ENCODE measurements around the gene PIK3R1. TPM values are rescaled to one million over a fixed set of nuclear protein-coding genes. Genes with fewer than 3 reads are reported as not detected.

The PIK3R1 gene
- polyA plus RNA-seq, result 10 to 100 TPM in 2 of 4 donors, 1 to 10 TPM in 2; 9.2 to 68.4 (median 20.5) TPM
- long read RNA-seq, donor 1, full-length matches to known transcripts, result 10 of 68 reads
- long read RNA-seq, donor 1, partial matches to known transcripts, result 58 of 68 reads
- long read RNA-seq, donor 1, other reads (novel, unspliced or antisense), result 0 of 68 reads
- long read RNA-seq, donor 2, partial matches to known transcripts, result 0 of 2 reads
- long read RNA-seq, donor 2, other reads (novel, unspliced or antisense), result 0 of 2 reads
- long read RNA-seq, donor 3, partial matches to known transcripts, result 14 of 17 reads
- long read RNA-seq, donor 3, other reads (novel, unspliced or antisense), result 0 of 17 reads
- long read RNA-seq, donor 4, result 0 reads
- long read RNA-seq, donor 5, partial matches to known transcripts, result 8 of 9 reads
- long read RNA-seq, donor 5, other reads (novel, unspliced or antisense), result 0 of 9 reads
- long read RNA-seq, donor 6, full-length matches to known transcripts, result 3 of 3 reads
- long read RNA-seq, donor 6, partial matches to known transcripts, result 0 of 3 reads
- long read RNA-seq, donor 6, other reads (novel, unspliced or antisense), result 0 of 3 reads
- long read RNA-seq, donor 7, full-length matches to known transcripts, result 18 of 82 reads
- long read RNA-seq, donor 7, partial matches to known transcripts, result 64 of 82 reads
- long read RNA-seq, donor 7, other reads (novel, unspliced or antisense), result 0 of 82 reads
- long read RNA-seq, donor 8, partial matches to known transcripts, result 0 of 2 reads
- long read RNA-seq, donor 8, other reads (novel, unspliced or antisense), result 0 of 2 reads
- long read RNA-seq, donor 9, partial matches to known transcripts, result 12 of 12 reads
- long read RNA-seq, donor 9, other reads (novel, unspliced or antisense), result 0 of 12 reads
- long read RNA-seq, donor 10, full-length matches to known transcripts, result 7 of 53 reads
- long read RNA-seq, donor 10, partial matches to known transcripts, result 46 of 53 reads
- long read RNA-seq, donor 10, other reads (novel, unspliced or antisense), result 0 of 53 reads

GRCh38 chr5:68215208-68215897 lies at the start of gene PIK3R1:
Gene PIK3R1, plus strand, starts transcription at chr5:68215756. Its CDS starts 10,920 bp downstream, at chr5:68226676.
- H3K4me1 ChIP-seq (ENCODE audit: control insufficient read depth in 3 of 3, insufficient read depth in 2 of 3, low read depth in 1 of 3, low read length in 2 of 3), result peaks cover 5 to 17% (median 9%) of the 10 kb centered on the region in 3 donors
- peaks cover 3 to 11% of the 10 kb centered on the region in 2 donors for H3K9me3 ChIP-seq (ENCODE audit: control insufficient read depth in 2 of 2, insufficient read depth in 1 of 2, low read depth in 1 of 2, low read length in 1 of 2)
- H3K4me3 ChIP-seq (ENCODE audit: low read depth in 1 of 3, low read length in 3 of 3), result peak within 1 kb of the TSS; percentile 89 to 99 (median 97)
- WGBS, 3 donors, result 0 to 1% (median 0%) methylated on average over 62 to 78 of the region's 78 CpGs
- H3K27ac ChIP-seq (ENCODE audit: low read depth in 1 of 3, low read length in 2 of 3), result peak within 1 kb of the TSS; percentile 96 to 100 (median 99)
- peaks cover 0 to 2% (median 0%) of the 10 kb centered on the region in 3 donors for H3K36me3 ChIP-seq (ENCODE audit: control insufficient read depth in 3 of 3, insufficient read depth in 2 of 3, low read depth in 1 of 3, low read length in 3 of 3)
- FAIRE-seq (no peak), DNase-seq (peak; percentile 95 to 99)
- no peaks in the 10 kb centered on the region for H3K27me3 ChIP-seq (ENCODE audit: control insufficient read depth in 3 of 3, insufficient read depth in 3 of 3, low read length in 3 of 3)

DNA sequence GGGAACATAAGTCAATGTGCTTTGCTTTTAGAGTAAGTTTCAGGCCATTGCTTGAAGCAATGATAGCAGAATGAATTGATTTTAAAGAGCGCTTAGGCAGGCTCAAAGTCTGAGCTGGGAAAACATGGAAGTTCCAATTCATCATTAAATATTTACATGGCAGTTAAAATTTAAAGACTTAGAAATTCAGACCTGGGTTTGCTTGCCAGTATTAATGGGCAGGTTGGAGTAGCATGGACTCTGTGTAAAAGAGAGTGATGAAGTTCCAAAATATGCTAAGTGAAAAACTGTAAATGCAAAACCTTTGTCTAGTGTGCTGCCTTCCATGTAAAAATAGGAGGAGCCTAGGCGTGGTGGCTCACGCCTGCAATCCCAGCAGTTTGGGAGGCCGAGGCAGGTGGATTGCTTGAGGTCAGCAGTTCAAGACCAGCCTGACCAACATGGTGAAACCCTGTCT lies 48.3 kb upstream of the PIK3R1 start:
- H3K4me1 ChIP-seq (ENCODE audit: control insufficient read depth in 3 of 3, insufficient read depth in 2 of 3, low read depth in 1 of 3, low read length in 2 of 3), result peaks cover 0 to 3% (median 0%) of the 10 kb centered on the region in 3 donors
- 88 to 99% (median 89%) methylated on average over 4 of the region's 4 CpGs for WGBS, 3 donors
- no peak overlapping the region for H3K27ac ChIP-seq (ENCODE audit: low read depth in 1 of 3, low read length in 2 of 3)
- no peak for FAIRE-seq
- H3K36me3 ChIP-seq (ENCODE audit: control insufficient read depth in 3 of 3, insufficient read depth in 2 of 3, low read depth in 1 of 3, low read length in 3 of 3), result no peaks in the 10 kb centered on the region
- no peak overlapping the region for H3K4me3 ChIP-seq (ENCODE audit: low read depth in 1 of 3, low read length in 3 of 3)
- H3K9me3 ChIP-seq (ENCODE audit: control insufficient read depth in 2 of 2, insufficient read depth in 1 of 2, low read depth in 1 of 2, low read length in 1 of 2), result no peaks in the 10 kb centered on the region
- DNase-seq, result no peak
- no peaks in the 10 kb centered on the region for H3K27me3 ChIP-seq (ENCODE audit: control insufficient read depth in 3 of 3, insufficient read depth in 3 of 3, low read length in 3 of 3)

GRCh38 chr5:68169903-68170302 lies 45.7 kb upstream of the PIK3R1 start:
- Histone ChIP-seq H3K27ac (ENCODE audit: low read depth in 1 of 3, low read length in 2 of 3) (no peak overlapping the region), H3K9me3 (ENCODE audit: control insufficient read depth in 2 of 2, insufficient read depth in 1 of 2, low read depth in 1 of 2, low read length in 1 of 2) (no peaks in the 10 kb centered on the region), H3K4me3 (ENCODE audit: low read depth in 1 of 3, low read length in 3 of 3) (no peak overlapping the region), H3K36me3 (ENCODE audit: control insufficient read depth in 3 of 3, insufficient read depth in 2 of 3, low read depth in 1 of 3, low read length in 3 of 3) (no peaks in the 10 kb centered on the region), H3K4me1 (ENCODE audit: control insufficient read depth in 3 of 3, insufficient read depth in 2 of 3, low read depth in 1 of 3, low read length in 2 of 3) (peaks cover 0 to 3% (median 0%) of the 10 kb centered on the region in 3 donors), H3K27me3 (ENCODE audit: control insufficient read depth in 3 of 3, insufficient read depth in 3 of 3, low read length in 3 of 3) (no peaks in the 10 kb centered on the region)
- 31 to 53% (median 33%) methylated on average over 1 of the region's 1 CpG for WGBS, 3 donors
- FAIRE-seq, result no peak
- DNase-seq, result no peak

DNA sequence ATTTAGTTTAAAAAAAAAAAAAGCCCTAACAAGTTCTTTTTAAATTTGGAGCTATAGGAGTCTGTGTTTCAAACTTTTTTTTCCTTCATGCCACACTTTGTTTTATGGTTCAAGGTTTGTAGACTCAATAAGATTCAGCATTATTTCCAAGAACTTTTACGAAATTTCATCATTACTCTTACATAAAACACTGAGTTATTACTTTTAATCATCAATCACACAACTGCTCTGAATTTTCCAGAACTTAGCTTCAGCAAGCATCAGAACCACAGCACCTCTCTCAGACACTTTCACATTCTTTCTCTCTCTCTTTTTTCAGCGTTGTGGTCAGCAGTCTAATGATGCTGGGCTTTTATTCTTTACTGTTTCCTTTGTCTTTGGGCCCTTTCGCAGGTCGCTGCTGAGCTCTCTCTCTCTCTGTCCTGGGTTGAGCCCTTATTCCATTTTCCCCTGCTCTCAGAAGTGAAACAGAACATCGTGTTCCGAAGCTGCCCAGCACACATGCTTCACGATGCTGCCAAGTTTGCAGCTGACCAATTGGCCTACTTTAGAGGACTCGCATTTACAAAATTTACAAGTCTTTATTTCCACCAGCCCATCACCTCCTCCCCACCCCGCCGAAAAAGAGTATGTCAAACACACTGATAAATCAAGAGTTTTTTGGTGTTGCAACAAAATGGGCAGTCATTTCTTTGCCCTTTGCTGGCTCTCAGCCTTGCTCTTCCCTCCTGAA lies 44.6 kb upstream of the PIK3R1 start:
- WGBS, 3 donors, result 61 to 85% (median 80%) methylated on average over 10 of the region's 10 CpGs
- no peaks in the 10 kb centered on the region for H3K36me3 ChIP-seq (ENCODE audit: control insufficient read depth in 3 of 3, insufficient read depth in 2 of 3, low read depth in 1 of 3, low read length in 3 of 3)
- no peak for DNase-seq
- no peak overlapping the region for H3K27ac ChIP-seq (ENCODE audit: low read depth in 1 of 3, low read length in 2 of 3)
- FAIRE-seq, result no peak
- peaks cover 0 to 3% (median 0%) of the 10 kb centered on the region in 3 donors for H3K4me1 ChIP-seq (ENCODE audit: control insufficient read depth in 3 of 3, insufficient read depth in 2 of 3, low read depth in 1 of 3, low read length in 2 of 3)
- H3K27me3 ChIP-seq (ENCODE audit: control insufficient read depth in 3 of 3, insufficient read depth in 3 of 3, low read length in 3 of 3), result no peaks in the 10 kb centered on the region
- no peaks in the 10 kb centered on the region for H3K9me3 ChIP-seq (ENCODE audit: control insufficient read depth in 2 of 2, insufficient read depth in 1 of 2, low read depth in 1 of 2, low read length in 1 of 2)
- H3K4me3 ChIP-seq (ENCODE audit: low read depth in 1 of 3, low read length in 3 of 3), result no peak overlapping the region

GRCh38 chr5:68172314-68172713 lies 43.2 kb upstream of the PIK3R1 start:
- FAIRE-seq, result no peak
- no peaks in the 10 kb centered on the region for H3K9me3 ChIP-seq (ENCODE audit: control insufficient read depth in 2 of 2, insufficient read depth in 1 of 2, low read depth in 1 of 2, low read length in 1 of 2)
- H3K4me1 ChIP-seq (ENCODE audit: control insufficient read depth in 3 of 3, insufficient read depth in 2 of 3, low read depth in 1 of 3, low read length in 2 of 3), result peaks cover 0 to 3% (median 0%) of the 10 kb centered on the region in 3 donors
- no peaks in the 10 kb centered on the region for H3K36me3 ChIP-seq (ENCODE audit: control insufficient read depth in 3 of 3, insufficient read depth in 2 of 3, low read depth in 1 of 3, low read length in 3 of 3)
- no peaks in the 10 kb centered on the region for H3K27me3 ChIP-seq (ENCODE audit: control insufficient read depth in 3 of 3, insufficient read depth in 3 of 3, low read length in 3 of 3)
- peak in 1 of 2 donors; percentile 70 for DNase-seq
- peak overlapping the region in 1 of 3 donors; percentile 2 for H3K27ac ChIP-seq (ENCODE audit: low read depth in 1 of 3, low read length in 2 of 3)
- H3K4me3 ChIP-seq (ENCODE audit: low read depth in 1 of 3, low read length in 3 of 3), result no peak overlapping the region
- 23 to 63% (median 31%) methylated on average over 2 of the region's 2 CpGs for WGBS, 3 donors

DNA sequence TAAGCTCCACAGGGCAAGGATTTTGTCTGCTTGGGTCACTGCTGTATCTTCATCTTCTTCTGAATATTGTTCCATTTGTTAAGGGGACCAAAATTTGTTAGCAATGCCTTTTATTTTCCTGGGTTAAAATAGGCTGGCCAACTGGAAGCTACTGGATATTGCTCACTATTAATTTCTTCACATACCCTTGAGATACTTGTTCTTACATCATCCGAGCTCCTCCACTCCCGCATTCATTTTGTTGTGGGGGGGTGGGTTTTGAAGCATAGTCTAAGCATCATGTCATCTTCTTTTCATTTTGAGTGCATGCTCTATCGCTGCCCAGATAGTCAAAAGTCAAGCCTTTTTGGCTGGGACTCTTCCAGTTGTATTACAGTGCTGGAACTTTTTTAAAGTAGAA lies 42.5 kb upstream of the PIK3R1 start:
- FAIRE-seq (no peak), DNase-seq (no peak)
- Histone ChIP-seq H3K4me1 (ENCODE audit: control insufficient read depth in 3 of 3, insufficient read depth in 2 of 3, low read depth in 1 of 3, low read length in 2 of 3) (peaks cover 0 to 3% (median 0%) of the 10 kb centered on the region in 3 donors), H3K4me3 (ENCODE audit: low read depth in 1 of 3, low read length in 3 of 3) (no peak overlapping the region), H3K27me3 (ENCODE audit: control insufficient read depth in 3 of 3, insufficient read depth in 3 of 3, low read length in 3 of 3) (no peaks in the 10 kb centered on the region), H3K9me3 (ENCODE audit: control insufficient read depth in 2 of 2, insufficient read depth in 1 of 2, low read depth in 1 of 2, low read length in 1 of 2) (no peaks in the 10 kb centered on the region), H3K36me3 (ENCODE audit: control insufficient read depth in 3 of 3, insufficient read depth in 2 of 3, low read depth in 1 of 3, low read length in 3 of 3) (no peaks in the 10 kb centered on the region), H3K27ac (ENCODE audit: low read depth in 1 of 3, low read length in 2 of 3) (no peak overlapping the region)
- WGBS, 3 donors, result 89 to 96% (median 94%) methylated on average over 3 of the region's 3 CpGs

DNA sequence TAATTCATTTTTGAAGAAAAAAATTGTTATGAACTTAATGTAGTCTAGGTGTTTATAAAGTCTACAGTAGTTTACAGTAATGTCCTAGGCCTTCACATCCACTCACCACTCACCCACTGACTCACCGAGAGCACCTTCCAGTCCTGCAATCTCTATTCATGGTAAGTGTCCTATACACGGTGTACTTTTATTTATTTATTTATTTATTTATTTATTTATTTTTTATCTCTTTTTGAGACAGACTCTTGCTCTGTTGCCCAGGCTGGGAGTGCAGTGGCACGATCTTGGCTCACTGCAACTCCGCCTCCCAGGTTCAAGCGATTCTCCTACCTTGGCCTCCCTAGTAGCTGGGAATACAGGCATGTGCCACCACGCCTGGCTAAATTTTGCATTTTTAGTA lies 39.3 kb upstream of the PIK3R1 start:
- Histone ChIP-seq H3K9me3 (ENCODE audit: control insufficient read depth in 2 of 2, insufficient read depth in 1 of 2, low read depth in 1 of 2, low read length in 1 of 2) (no peaks in the 10 kb centered on the region), H3K27ac (ENCODE audit: low read depth in 1 of 3, low read length in 2 of 3) (no peak overlapping the region), H3K4me1 (ENCODE audit: control insufficient read depth in 3 of 3, insufficient read depth in 2 of 3, low read depth in 1 of 3, low read length in 2 of 3) (peaks cover 0 to 12% (median 0%) of the 10 kb centered on the region in 3 donors), H3K36me3 (ENCODE audit: control insufficient read depth in 3 of 3, insufficient read depth in 2 of 3, low read depth in 1 of 3, low read length in 3 of 3) (no peaks in the 10 kb centered on the region), H3K27me3 (ENCODE audit: control insufficient read depth in 3 of 3, insufficient read depth in 3 of 3, low read length in 3 of 3) (no peaks in the 10 kb centered on the region), H3K4me3 (ENCODE audit: low read depth in 1 of 3, low read length in 3 of 3) (no peak overlapping the region)
- WGBS, 3 donors, result 95 to 97% (median 97%) methylated on average over 6 of the region's 6 CpGs
- FAIRE-seq (no peak), DNase-seq (no peak)
